Loucy (cell line): Measurements from ENCODE around the gene PLEKHD1.

Experiments used
- H2AFZ ChIP-seq: fragments of 200-600 bp; sonication (generic); 2 replicates; pipeline ENCODE4 v1.6.0; 2016; ENCODE audit warnings: antibody characterized with exemption, mild to moderate bottlenecking, low read length, moderate library complexity
- H3F3A ChIP-seq: fragments of 200-600 bp; 2 replicates; pipeline ENCODE4 v1.6.0; 2016; ENCODE audit warnings: antibody characterized with exemption, low read depth, mild to moderate bottlenecking
- H3K27me3 ChIP-seq: fragments of 200-600 bp; sonication (generic); 2 replicates; pipeline ENCODE4 v1.6.1; 2014; ENCODE audit warnings: low read length, mild to moderate bottlenecking; ENCODE audit not compliant: insufficient read depth, poor library complexity, severe bottlenecking
- H3K36me3 ChIP-seq: fragments of 200-600 bp; sonication (generic); 2 replicates; pipeline ENCODE4 v1.6.1; 2016; ENCODE audit warnings: low read length; ENCODE audit not compliant: insufficient read depth
- H3K4me1 ChIP-seq: fragments of 200-600 bp; sonication (generic); 2 replicates; pipeline ENCODE4 v1.5.1; 2014; ENCODE audit warnings: low read length, mild to moderate bottlenecking; ENCODE audit not compliant: insufficient read depth, poor library complexity, severe bottlenecking
- H3K4me2 ChIP-seq: fragments of 200-600 bp; sonication (generic); 2 replicates; pipeline ENCODE4 v1.6.0; 2014; ENCODE audit warnings: antibody characterized with exemption, low read length, low read depth, mild to moderate bottlenecking; ENCODE audit not compliant: poor library complexity, severe bottlenecking
- H3K4me3 ChIP-seq: fragments of 200-600 bp; sonication (generic); 2 replicates; pipeline ENCODE4 v1.5.1; 2014; ENCODE audit warnings: low read length, mild to moderate bottlenecking, mixed read lengths; ENCODE audit not compliant: poor library complexity, severe bottlenecking
- H3K79me2 ChIP-seq: fragments of 200-600 bp; sonication (generic); 2 replicates; pipeline ENCODE4 v1.6.1; 2014; ENCODE audit warnings: low read length; ENCODE audit not compliant: insufficient read depth
- H3K9ac ChIP-seq: fragments of 200-600 bp; sonication (generic); 2 replicates; pipeline ENCODE4 v1.6.0; 2014; ENCODE audit warnings: mild to moderate bottlenecking, low read depth, low read length, moderate library complexity; ENCODE audit not compliant: poor library complexity, severe bottlenecking
- H3K9me2 ChIP-seq: fragments of 200-600 bp; sonication (generic); replicated peaks from 2 replicates; pipeline ENCODE4 v1.6.1; 2016; ENCODE audit warnings: low read depth, low read length, mixed read lengths
- H3K9me3 ChIP-seq: fragments of 200-600 bp; sonication (generic); 2 replicates; pipeline ENCODE4 v1.6.1; 2014; ENCODE audit warnings: mild to moderate bottlenecking, antibody characterized with exemption, low read length, low read depth; ENCODE audit not compliant: insufficient read depth
- H4K20me1 ChIP-seq: fragments of 200-600 bp; sonication (generic); 2 replicates; pipeline ENCODE4 v1.6.0; 2014; ENCODE audit warnings: antibody characterized with exemption, low read length, mild to moderate bottlenecking; ENCODE audit not compliant: insufficient read depth, poor library complexity, severe bottlenecking
- EZH2phosphoT487 ChIP-seq: fragments of 200-600 bp; IDR thresholded peaks from 2 replicates; pipeline ENCODE4 v1.6.1; 2018; ENCODE audit warnings: antibody characterized with exemption, mild to moderate bottlenecking, moderate library complexity, borderline replicate concordance
- TF ChIP-seq, protein P1 (sequence below): fragments of 200-600 bp; sonication (generic); conservative IDR thresholded peaks from 2 replicates; pipeline ENCODE4 v1.5.1; 2014; ENCODE audit warnings: mild to moderate bottlenecking, antibody characterized with exemption, low read length

Gene PLEKHD1

GRCh38 chr14:69525896-69526295 lies 41.4 kb downstream of the PLEKHD1 start:
- Histone ChIP-seq H3K4me1 (no peaks in the 10 kb centered on the region), H3K9ac (no peak overlapping the region), H3K4me2 (no peak overlapping the region), H3K79me2 (no peaks in the 10 kb centered on the region), H2AFZ (no peak overlapping the region), H3K4me3 (no peak overlapping the region), H4K20me1 (no peaks in the 10 kb centered on the region), H3F3A (no peaks in the 10 kb centered on the region), H3K27me3 (no peaks in the 10 kb centered on the region), H3K9me2 (no peaks in the 10 kb centered on the region), H3K9me3 (no peaks in the 10 kb centered on the region), H3K36me3 (no peaks in the 10 kb centered on the region)
- TF ChIP-seq EZH2phosphoT487, result no peak
- TF ChIP-seq, protein P1, sequence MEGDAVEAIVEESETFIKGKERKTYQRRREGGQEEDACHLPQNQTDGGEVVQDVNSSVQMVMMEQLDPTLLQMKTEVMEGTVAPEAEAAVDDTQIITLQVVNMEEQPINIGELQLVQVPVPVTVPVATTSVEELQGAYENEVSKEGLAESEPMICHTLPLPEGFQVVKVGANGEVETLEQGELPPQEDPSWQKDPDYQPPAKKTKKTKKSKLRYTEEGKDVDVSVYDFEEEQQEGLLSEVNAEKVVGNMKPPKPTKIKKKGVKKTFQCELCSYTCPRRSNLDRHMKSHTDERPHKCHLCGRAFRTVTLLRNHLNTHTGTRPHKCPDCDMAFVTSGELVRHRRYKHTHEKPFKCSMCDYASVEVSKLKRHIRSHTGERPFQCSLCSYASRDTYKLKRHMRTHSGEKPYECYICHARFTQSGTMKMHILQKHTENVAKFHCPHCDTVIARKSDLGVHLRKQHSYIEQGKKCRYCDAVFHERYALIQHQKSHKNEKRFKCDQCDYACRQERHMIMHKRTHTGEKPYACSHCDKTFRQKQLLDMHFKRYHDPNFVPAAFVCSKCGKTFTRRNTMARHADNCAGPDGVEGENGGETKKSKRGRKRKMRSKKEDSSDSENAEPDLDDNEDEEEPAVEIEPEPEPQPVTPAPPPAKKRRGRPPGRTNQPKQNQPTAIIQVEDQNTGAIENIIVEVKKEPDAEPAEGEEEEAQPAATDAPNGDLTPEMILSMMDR, result no peak

- Histone ChIP-seq H3K9me2 (no peaks in the 10 kb centered on the region), H3K4me2 (no peak overlapping the region), H3K79me2 (no peaks in the 10 kb centered on the region), H3K27me3 (no peaks in the 10 kb centered on the region), H2AFZ (no peak overlapping the region), H3K36me3 (no peaks in the 10 kb centered on the region), H3K4me1 (no peaks in the 10 kb centered on the region), H3K4me3 (no peak overlapping the region), H3K9me3 (no peaks in the 10 kb centered on the region), H4K20me1 (no peaks in the 10 kb centered on the region), H3K9ac (no peak overlapping the region), H3F3A (no peaks in the 10 kb centered on the region)
- TF ChIP-seq, protein P1, result no peak
- TF ChIP-seq EZH2phosphoT487, result no peak
Observed at GRCh38 chr14:69527635-69528034, 43.1 kb downstream of the PLEKHD1 start.

GRCh38 chr14:69528143-69528542 lies 43.6 kb downstream of the PLEKHD1 start:
- Histone ChIP-seq H2AFZ (no peak overlapping the region), H3F3A (no peaks in the 10 kb centered on the region), H4K20me1 (no peaks in the 10 kb centered on the region), H3K79me2 (no peaks in the 10 kb centered on the region), H3K4me1 (no peaks in the 10 kb centered on the region), H3K36me3 (no peaks in the 10 kb centered on the region), H3K9me3 (no peaks in the 10 kb centered on the region), H3K4me3 (no peak overlapping the region), H3K27me3 (no peaks in the 10 kb centered on the region), H3K4me2 (no peak overlapping the region), H3K9ac (no peak overlapping the region), H3K9me2 (no peaks in the 10 kb centered on the region)
- no peak for TF ChIP-seq EZH2phosphoT487
- TF ChIP-seq, protein P1, result no peak
